GM12878 (cell line): ENCODE data around the gene GLE1.

ENCODE experiments used
- E2F4 ChIP-seq: IDR thresholded peaks from 2 replicates; pipeline ENCODE4 v1.6.1; 2012; ENCODE audit warnings: low read depth, low read length, improper control_type of control experiment
- RUNX3 ChIP-seq: IDR thresholded peaks from 2 replicates; pipeline ENCODE4 v1.6.1; 2012; ENCODE audit warnings: low read length, inconsistent platforms
- TF ChIP-seq, protein P1 (sequence below): fragments of 450-650 bp; formaldehyde crosslinking; IDR thresholded peaks from 2 replicates; pipeline ENCODE4 v1.4.0; 2022; ENCODE audit warnings: mild to moderate bottlenecking, moderate library complexity

DNA sequence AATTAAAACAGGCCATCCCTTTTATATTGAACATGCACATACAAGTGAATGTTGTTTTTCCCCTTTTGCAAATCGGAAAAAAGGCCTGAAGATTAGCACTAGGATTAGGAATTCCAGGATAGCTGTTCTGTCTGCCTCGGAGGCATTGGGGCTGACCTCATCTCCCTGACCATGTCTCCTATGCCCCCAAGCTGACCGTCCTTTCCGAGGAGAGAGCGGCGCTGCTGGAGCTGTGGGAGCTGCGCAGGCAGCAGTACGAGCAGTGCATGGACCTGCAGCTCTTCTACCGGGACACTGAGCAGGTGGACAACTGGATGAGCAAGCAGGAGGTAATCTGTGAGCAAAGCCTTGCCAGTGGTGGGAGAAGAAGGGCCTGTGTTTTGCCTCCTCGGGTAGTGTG, 76.2 kb downstream of the GLE1 start:
- TF ChIP-seq, protein P1, sequence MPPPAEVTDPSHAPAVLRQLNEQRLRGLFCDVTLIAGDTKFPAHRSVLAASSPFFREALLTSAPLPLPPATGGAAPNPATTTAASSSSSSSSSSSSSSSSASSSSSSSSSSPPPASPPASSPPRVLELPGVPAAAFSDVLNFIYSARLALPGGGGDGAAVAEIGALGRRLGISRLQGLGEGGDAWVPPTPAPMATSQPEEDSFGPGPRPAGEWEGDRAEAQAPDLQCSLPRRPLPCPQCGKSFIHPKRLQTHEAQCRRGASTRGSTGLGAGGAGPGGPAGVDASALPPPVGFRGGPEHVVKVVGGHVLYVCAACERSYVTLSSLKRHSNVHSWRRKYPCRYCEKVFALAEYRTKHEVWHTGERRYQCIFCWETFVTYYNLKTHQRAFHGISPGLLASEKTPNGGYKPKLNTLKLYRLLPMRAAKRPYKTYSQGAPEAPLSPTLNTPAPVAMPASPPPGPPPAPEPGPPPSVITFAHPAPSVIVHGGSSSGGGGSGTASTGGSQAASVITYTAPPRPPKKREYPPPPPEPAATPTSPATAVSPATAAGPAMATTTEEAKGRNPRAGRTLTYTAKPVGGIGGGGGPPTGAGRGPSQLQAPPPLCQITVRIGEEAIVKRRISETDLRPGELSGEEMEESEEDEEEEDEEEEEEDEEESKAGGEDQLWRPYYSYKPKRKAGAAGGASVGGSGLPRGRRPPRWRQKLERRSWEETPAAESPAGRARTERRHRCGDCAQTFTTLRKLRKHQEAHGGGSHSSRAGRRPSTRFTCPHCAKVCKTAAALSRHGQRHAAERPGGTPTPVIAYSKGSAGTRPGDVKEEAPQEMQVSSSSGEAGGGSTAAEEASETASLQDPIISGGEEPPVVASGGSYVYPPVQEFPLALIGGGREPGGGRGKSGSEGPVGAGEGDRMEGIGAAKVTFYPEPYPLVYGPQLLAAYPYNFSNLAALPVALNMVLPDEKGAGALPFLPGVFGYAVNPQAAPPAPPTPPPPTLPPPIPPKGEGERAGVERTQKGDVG, result no peak
- no peak for TF ChIP-seq E2F4
- no peak for TF ChIP-seq RUNX3
